OCI-M2 (cell line): ENCODE data around the gene ITPRIPL2.

Source experiments
- DNase-seq: peaks from one replicate; lab custom pipeline; 2025; ENCODE audit not compliant: unreplicated experiment; lab: John Stamatoyannopoulos, UW

ITPRIPL2 gene

DNA sequence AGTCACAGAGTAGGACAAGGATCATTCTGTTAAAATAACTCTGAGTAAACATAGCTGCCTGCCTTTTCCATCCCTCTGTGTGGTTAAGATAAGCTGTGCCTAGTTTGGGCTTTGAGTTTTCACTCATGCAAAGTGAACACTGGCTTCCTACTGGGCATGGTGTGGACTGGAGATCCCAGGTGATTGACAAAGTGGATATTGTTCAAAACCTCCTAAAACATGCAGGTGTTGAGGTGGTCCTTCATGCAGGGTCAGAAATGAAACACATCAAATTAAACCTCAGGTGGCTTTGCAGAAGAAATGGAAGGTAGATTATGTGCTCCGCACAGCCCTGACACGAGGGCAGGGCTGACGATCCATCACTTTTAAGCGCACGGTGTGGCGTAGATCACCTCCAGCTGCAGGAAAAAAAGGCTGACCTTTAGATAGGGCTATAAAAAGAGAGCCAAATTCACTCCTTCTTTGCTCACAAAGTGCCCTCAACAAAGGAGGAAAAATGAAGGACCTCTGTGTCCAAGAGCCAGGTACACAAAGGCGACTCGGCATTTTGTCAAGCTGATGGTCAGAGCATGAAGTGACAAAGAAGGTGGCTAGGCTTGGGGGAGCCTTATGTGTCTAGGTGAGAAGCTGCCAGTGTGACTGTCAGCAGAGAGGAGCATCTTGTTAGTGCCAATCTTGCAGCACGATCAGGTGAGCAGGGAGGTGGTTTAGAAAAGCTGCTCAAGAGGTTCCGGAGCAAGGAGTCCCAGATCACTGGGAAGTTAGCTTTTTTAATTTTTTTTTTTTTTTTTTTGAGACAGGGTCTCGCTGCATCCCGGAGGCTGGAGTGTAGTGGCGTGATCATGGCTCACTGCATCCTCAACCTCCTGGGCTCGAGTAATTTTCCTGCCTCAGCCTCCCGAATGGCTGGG lies 19.9 kb upstream of the ITPRIPL2 start:
- DNase-seq: no peak

DNA sequence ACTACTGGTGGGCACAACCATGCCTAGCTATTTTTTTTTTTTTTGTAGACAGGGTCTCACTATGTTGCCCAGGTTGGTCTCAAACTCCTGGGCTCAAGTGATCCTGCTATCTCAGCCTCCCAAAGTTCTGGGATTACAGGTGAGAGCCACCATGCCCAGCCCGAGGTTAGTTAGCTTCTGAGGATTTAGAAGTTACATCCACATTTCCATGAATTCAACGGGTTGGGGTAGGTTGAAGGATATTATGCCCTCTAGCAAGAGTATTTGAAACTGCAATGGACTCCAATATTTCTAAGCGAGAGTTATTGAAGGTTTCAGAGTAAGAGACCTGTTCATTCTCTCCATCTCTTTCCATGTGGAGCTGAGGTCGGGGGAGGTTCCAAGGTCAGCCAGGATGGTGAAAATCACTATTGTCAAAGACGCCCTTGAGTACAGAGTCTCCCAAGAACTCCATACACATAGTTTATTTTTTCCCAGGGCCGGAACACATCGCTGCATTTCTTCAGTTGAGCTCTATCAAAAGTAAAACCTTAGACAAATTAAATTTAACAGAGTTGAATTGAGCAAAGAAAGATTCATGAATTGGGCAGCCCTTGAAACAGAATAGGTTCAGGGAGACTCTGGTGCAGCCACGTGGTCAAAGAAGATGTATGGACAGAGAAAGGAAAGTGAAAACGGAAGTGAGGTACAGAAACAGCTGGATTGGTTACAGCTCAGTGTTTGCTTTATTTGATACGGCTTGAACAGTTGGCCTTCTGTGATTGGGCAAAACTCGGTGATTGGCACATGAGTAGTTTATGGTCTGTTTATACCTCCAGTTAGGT lies 19.0 kb upstream of the ITPRIPL2 start:
- DNase-seq: no peak

DNA sequence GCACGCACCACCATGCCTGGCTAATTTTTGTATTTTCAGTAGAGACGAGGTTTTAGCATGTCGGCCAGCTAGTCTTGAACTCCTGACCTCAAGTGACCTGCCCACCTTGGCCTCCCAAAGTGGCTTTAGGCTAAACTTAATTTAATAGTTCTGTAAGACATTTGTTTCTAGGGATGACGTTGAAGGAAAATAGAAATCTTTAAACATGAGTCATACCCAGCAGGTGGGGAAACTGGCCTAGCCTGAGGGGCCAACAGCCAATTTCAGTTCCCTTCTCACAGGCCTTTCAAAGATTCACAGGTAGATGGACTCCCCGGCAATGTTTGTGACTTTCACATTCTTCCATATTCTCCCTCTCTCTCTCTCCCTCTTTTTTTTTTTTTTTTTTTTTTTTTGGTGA lies 18.1 kb upstream of the ITPRIPL2 start:
- no peak for DNase-seq

DNA sequence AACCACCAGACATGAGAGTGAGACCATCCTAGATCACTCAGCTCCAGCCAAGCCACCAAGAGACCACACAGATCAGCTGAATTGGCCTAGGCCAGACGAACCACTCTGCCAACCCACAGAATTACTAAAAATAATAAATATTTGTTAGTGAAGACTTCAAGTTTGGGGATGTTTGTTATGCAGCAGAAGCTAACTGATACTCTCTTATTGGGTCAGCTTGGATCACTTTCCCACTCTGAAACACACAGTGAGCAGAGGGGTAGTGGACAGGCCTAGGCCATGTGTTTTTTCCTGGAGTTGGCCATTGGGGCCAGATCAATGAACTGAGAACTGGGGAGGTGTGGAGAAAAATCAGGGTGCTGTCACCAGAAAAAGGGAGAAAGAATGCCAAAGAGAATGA lies 15.6 kb upstream of the ITPRIPL2 start:
- no peak for DNase-seq

DNA sequence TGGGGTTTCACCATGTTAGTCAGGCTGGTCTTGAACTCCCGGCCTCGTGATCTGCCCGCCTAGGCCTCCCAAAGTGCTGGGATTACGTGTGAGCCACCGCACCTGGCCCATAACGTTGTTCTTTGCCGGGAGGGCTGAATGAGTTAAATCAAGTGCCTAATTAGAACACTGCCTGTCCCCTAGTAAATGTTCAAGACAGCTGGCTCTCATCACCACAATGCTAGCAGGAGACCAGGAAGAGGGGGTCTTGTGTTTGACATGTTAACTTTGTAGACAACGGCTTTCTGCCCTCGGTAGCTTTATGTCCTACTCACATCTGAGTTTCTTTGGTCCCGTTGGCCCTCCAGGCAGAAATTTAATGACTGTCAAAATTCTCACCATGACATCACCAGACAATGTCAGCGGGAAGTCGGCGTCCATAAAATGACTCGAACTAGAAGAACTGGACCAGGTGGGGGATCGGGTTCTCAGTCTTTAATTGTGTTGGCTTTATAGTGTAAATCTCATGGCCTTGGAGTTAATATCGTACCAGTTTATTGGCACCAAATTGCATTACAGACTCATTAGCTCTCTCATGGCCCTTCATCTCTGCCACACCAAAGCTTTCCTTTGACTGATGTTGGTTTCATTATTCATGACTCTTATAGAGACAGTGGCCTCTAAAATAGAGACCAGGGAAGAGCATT lies 11.4 kb upstream of the ITPRIPL2 start:
- no peak for DNase-seq

DNA sequence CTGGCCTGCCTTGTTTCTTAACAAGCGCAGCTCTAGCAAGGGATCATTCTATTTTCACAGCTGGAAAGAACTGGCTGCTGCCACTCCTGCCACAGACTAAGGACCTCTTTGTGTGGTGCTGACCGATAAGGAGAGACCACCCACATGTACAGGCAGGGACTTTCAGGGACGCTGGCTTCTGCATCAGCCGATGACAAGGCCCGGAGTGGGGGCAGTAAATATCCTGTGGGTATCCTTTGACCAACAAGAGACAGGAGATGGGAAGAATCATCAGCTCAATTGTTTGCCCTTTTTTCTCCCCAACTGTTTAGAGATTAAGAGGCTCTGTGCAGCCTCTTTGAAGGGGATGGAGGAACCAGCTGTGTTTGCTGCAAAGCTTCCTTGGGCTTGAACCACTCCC lies 9.2 kb upstream of the ITPRIPL2 start:
- no peak for DNase-seq

DNA sequence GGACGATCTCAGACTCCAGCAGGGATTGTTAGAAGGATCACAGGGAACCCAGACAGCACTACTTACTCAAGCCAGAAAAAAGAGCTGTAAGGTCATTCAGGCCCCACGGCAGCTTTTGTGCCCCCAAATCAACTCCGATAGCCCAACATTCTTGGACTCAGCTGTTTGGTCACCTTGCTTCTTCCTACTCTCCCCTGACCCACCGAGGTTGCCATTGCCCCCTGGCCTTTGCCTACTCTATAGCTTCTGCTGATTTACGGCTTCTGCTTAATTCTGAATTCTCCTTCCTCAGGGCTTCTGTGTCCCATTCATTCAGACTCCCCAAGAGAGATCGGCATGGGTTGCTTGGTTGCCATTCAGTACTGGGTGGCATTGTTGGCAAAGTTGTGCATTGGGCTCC lies 8.6 kb upstream of the ITPRIPL2 start:
- DNase-seq: no peak

DNA sequence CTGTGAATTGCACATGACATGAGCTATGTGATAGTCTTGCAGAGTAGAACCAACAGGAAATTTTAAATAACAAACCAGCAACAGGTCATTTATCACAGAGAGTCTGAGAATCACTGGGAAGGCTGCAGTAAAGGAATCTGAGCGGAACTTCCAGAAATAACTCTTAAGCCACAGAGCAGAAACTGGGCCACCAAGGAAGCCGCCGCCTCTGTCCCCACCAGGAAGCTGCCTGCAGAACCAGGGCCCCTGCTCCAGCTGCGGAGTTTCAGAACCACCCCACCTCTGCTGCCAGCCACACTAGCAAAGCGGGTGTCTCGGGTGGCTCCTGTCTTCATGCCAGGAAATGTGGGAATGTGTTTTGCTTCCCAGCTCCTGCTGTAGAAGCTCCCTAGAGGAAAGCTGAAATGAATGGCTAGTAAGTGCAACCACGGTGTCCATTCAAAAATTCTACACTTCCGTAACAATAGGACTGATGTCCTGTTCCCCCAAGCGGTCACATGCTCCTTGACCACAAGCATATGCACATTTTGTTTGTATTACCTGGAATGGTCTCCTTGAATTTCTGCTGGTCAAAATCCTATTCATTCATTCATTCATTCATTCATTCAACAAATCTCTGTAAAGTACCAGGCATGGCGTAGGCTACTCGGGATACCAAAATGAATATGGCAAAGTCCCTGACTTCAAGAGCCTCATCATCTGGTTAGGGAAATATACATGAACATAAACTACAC lies 7.7 kb upstream of the ITPRIPL2 start:
- no peak for DNase-seq

DNA sequence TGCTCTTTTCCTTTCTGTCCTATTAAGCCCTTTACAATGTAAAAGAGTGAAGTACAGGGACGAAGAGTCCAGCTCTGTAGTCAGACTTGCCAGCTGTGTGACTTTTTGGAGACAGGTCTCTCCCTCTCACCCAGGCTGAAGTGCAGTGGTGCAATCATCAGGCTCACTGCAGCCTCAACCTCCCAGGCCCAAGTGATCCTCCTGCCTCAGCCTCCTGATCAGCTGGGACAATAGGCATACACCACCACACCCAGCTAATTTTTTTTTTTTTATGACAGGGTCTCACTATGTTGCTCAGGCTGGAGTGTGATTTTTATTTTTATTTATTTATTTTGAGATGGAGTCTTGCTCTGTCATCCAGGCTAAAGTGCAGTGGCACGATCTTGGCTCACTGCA lies 7.1 kb upstream of the ITPRIPL2 start:
- DNase-seq: no peak

DNA sequence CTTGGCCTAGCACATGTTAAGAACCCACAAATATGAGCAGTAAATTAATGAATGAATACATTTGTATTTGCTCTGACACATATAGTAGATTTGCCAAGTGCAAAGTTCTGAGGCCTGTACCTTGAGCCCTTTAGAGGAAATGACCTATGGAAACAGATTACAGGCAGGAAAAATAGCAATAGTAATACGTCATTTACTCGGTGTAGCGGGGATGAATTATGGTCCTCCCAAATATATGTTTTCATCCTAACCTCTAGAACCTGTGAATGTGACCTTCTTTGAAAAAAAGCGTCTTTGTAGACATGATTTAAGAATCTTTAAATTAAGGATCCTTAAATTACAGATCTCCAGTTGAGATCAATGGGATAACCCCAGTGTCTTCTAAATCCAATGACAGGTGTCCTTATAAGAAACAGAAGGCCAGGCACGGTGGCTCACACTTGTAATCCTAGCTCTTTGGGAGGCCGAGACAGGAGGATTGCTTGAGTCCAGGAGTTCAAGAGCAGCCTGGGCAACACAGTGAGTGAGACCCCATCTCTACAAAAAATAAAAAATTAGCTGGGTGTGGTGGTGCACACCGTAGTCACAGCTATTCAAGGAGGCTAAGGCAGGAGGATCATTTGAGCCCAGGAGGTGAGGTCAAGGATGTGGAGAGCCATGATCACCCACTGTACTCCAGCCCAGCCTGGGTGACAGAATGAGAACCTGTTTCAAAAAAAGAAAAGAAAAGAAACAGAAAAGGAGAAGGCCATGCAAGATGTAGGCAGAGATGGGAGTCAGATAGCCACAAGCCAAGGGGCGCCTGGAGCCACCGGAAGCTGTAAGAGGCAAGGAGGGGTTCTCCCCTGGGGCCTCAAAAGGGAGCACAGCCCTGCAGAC lies 5.1 kb upstream of the ITPRIPL2 start:
- no peak for DNase-seq

DNA sequence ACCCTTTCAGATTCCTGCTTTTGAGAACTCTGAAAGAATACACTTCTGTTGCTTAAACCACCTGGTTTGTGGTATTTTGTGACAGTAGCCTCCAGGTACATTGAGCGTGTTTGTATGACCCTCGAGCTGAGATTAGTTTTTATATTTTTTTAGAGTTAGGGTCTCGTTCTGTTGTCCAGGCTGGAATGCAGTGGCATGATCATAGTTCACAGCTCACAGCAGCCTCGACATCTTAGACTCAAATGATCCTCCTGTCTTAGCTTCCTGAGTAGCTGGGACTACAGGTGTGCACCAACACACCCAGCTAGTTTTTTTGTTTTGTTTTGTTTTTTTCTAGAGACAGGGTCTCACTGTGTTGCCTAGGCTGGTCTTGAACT lies 4.5 kb upstream of the ITPRIPL2 start:
- no peak for DNase-seq

DNA sequence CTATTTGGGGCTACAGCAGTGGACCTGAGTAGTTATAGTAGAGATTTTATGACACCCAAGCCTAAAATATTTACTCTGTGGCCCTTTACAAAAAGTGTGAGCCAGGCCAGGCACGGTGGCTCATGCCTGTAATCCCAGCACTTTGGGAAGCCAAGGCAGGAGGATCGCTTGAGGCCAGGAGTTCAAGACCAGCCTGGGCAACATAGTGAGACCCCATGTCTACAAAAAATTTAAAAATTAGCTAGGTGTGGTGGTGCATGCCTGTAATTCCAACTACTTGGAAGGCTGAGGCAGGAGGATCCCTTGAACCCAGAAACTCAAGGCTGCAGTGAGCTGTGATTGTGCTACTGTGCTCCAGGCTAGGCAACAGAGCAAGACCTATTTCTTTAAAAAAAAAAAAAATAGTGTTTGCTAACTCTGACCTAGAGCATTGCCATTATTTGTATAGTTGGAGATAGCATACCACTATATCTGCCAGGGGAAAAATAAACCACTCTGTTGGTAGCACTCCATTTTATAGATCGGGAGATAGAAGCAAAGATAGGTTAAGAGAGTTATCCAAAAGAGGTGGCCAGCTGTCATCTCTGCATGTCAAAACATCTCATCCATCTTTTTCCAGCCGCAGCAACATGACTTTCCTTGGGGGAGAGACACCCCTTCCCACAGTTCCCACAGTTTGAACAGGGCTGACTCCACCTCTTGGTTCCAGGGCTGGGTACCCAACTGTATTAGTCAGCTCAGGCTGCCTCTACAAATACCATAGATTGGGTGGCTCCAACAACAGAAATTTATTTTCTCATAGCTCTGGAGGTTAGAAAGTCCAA lies 3.0 kb upstream of the ITPRIPL2 start:
- no peak for DNase-seq

DNA sequence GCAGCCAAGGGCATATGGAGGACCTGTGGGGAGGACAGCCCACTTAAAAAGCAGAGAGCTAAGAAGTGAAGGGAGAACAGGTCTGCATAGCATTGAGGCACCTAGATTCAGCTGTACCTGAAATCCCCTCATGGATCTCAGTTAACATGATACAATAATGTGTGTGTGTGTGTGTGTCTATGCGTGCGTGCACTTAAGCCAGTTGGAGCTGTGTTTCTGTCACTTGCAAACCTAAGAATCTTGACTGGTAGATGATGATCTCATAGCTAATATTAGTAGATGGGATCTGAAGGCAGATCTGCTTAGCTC lies 1.7 kb upstream of the ITPRIPL2 start:
- no peak for DNase-seq

DNA sequence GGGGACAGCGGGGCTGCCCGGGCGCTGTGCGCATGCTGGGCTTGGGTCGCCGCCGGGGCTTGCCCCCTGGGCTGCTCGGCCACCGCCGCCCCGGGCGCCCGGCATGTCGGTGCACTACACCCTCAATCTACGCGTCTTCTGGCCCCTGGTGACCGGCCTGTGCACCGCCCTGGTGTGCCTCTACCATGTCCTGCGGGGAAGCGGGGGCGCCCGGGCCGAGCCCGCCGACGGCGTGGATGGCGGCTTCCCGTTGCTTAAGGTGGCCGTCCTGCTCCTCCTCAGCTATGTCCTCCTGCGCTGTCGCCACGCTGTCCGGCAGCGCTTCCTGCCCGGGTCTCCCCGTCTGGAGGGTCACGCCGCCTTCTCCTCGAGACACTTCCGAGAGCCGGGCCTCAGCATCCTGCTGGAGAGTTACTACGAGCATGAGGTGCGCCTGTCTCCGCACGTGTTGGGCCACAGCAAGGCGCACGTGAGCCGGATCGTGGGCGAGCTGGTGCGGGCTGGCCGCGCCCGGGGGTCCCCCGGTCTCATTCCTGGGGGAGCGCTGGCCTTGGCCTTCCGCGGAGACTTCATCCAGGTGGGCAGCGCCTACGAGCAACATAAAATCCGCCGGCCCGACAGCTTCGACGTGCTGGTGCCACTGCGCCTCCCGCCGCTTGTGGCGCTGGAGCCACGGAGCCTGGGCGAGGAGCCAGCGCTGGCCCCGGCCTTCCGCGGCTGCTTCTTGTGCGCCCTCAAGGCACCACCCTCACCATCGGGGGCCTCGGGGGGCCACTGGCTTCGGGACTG lies 789 bp downstream of the ITPRIPL2 start:
- DNase-seq: no peak

DNA sequence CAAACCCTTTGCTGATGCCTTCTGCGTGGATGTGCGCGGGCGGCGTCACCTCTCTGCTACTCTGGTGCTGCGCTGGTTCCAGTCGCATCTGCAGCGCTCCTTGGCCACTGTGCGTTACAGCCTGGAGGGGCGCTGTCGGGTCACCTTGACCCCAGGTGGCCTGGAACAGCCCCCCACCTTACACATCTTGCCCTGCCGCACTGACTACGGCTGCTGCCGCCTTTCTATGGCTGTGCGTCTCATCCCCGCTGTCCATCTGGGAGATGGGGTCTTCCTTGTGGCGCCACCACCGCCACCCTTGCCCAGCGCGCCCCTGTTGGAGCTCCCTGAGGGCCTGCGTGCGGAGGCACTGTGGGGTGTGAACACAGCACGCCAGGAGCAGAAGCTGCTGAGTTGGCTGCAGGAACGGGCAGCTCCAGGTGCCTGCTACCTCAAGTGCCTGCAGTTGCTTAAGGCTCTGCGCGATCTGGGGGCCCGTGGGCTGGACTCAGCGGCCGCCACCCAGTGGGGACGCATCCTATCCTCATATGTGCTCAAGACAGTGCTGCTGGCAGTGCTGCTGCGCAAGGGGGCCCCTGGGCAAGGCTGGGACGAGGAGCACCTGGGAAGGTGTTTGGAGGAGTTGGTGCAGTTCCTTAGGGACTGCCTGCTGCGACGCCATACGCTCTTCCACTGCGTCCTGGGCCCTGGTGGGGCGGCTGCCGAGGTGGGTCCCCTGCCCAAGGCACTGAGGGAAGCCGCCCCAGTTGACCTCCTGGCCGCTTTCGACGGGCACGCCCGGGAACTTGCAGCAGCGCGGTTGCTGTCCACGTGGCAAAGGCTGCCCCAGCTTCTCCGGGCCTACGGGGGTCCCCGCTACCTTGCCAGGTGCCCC lies 1.6 kb downstream of the ITPRIPL2 start:
- DNase-seq: no peak

DNA sequence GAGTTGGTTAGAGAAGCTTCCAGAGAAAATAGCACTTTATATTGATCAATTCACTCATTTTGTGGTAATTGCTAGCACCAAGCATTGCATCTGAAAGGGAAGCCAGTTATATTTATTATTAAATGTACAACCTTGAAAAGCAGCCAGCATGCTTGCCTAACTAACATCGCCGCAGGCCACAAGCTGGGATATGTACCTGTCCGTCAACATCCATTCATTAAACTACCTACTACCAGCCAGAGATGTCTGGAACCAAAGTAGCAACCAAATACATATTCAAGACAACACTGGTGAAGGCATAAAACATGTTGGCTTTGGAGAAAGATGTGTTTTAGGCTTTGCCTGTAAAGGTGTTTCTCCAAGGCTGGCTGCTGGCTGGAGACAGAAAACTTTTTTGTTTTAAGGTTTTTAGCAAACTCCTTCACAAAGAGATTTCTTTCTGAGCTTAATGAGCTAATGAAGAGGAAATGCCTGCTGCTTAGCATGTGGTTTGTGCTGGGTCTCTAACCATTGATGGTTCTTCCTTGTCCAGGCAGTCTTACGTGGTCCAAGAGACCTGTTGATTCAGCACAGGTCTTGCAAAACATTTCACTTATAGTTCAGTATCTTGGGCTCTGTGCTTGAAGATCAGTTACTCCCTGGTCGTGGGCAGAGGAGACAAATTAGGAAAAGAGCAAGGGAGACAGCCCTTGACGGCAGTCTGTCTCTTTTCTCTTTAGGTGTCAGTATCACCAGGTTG lies 3.1 kb downstream of the ITPRIPL2 start:
- DNase-seq: no peak

DNA sequence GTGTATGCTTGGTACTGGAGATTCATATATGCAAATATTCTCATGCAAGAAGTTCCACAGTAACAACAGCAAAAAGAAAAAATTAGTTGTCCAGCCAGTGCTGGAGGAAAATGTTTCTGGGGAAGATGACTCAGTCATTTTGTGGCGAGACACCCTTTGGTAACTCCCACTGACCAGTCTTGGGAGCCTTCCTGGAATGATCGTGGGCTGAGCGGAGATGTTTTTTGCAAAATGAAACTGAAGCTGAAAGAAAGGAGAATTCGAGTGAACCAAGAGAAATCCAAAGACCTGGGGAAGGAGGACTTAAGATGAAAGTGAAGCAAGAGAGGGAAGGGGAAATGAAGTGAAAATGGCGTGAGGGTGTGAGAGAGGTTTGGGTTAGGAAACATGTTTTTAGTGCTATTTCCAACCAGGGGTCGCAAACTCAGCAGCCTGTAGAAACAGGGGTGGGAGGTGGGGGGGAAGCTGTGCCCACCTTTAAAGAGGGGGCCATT lies 5.2 kb downstream of the ITPRIPL2 start:
- DNase-seq: no peak
